Neural cell (in vitro differentiated cells): ENCODE data around the gene FBXO48. TPM values are rescaled to one million over a fixed set of nuclear protein-coding genes. Genes with fewer than 3 reads are reported as not detected.

Experiments
- H2AFZ ChIP-seq: fragments of 200-600, 300-800 bp; sonication (generic), shearing (Covaris generic); 2 replicates; pipeline ENCODE4 v1.6.0; 2014; ENCODE audit warnings: low read depth, mild to moderate bottlenecking, antibody characterized with exemption, low read length, moderate library complexity
- H3F3A ChIP-seq: fragments of 200-600 bp; shearing (Covaris generic); 2 replicates; pipeline ENCODE4 v1.6.1; 2016; ENCODE audit warnings: mild to moderate bottlenecking, moderate library complexity, mixed read lengths, antibody characterized with exemption, low read length; ENCODE audit not compliant: insufficient read depth, poor library complexity, severe bottlenecking
- H3K27ac ChIP-seq: fragments of 200-600, 300-800 bp; sonication (generic), shearing (Covaris generic); 2 replicates; pipeline ENCODE4 v1.5.1; 2014; ENCODE audit warnings: mild to moderate bottlenecking, low read length, moderate library complexity
- H3K27me3 ChIP-seq: fragments of 300-800, 200-600 bp; sonication (generic), shearing (Covaris generic); 2 replicates; pipeline ENCODE4 v1.6.0; 2014; ENCODE audit warnings: mild to moderate bottlenecking, low read depth, low read length, moderate library complexity; ENCODE audit not compliant: insufficient read depth
- H3K36me3 ChIP-seq: fragments of 300-800, 200-600 bp; sonication (generic), shearing (Covaris generic); 2 replicates; pipeline ENCODE4 v1.5.1; 2014; ENCODE audit warnings: mild to moderate bottlenecking, antibody characterized with exemption, low read length, moderate library complexity; ENCODE audit not compliant: insufficient read depth
- H3K4me2 ChIP-seq: fragments of 300-800, 200-600 bp; sonication (generic), shearing (Covaris generic); 2 replicates; pipeline ENCODE4 v1.6.0; 2014; ENCODE audit warnings: mild to moderate bottlenecking, low read length
- H3K4me3 ChIP-seq: fragments of 300-800, 200-600 bp; sonication (generic), shearing (Covaris generic); 2 replicates; pipeline ENCODE4 v1.5.1; 2014; ENCODE audit warnings: mild to moderate bottlenecking, low read length, moderate library complexity
- H3K79me2 ChIP-seq: fragments of 200-600 bp; shearing (Covaris generic); replicated peaks from 2 replicates; pipeline ENCODE4 v1.6.0; 2014; ENCODE audit warnings: mild to moderate bottlenecking, low read length, moderate library complexity; ENCODE audit not compliant: insufficient read depth
- H3K9ac ChIP-seq: fragments of 300-800, 200-600 bp; sonication (generic), shearing (Covaris generic); 2 replicates; pipeline ENCODE4 v1.6.1; 2016; ENCODE audit warnings: mild to moderate bottlenecking, low read length, mixed read lengths
- H3K9me2 ChIP-seq: fragments of 200-600 bp; shearing (Covaris generic); 2 replicates; pipeline ENCODE4 v1.6.1; 2016; ENCODE audit warnings: mild to moderate bottlenecking, low read length, mixed read lengths; ENCODE audit not compliant: insufficient read depth
- H3K9me3 ChIP-seq: fragments of 200-600, 300-800 bp; sonication (generic), shearing (Covaris generic); 2 replicates; pipeline ENCODE4 v1.6.1; 2016; ENCODE audit warnings: mild to moderate bottlenecking, mixed run types, low read length, moderate library complexity, mixed read lengths
- H4K20me1 ChIP-seq: fragments of 200-600 bp; shearing (Covaris generic); 2 replicates; pipeline ENCODE4 v1.6.1; 2016; ENCODE audit warnings: mild to moderate bottlenecking, mixed run types; ENCODE audit not compliant: insufficient read depth
- CTCF ChIP-seq: fragments of 450-650 bp; IDR thresholded peaks from 2 replicates; pipeline ENCODE4 v1.5.1; 2014; ENCODE audit warnings: antibody characterized with exemption, mild to moderate bottlenecking, moderate library complexity; ENCODE audit not compliant: poor library complexity, severe bottlenecking
- EP300 ChIP-seq: fragments of 450-650 bp; conservative IDR thresholded peaks from 2 replicates; pipeline ENCODE4 v1.6.1; 2014; ENCODE audit warnings: antibody characterized with exemption, mild to moderate bottlenecking, moderate library complexity; ENCODE audit not compliant: poor library complexity, severe bottlenecking
- EZH2 ChIP-seq: fragments of 200-600, 300-800 bp; shearing (Covaris generic), sonication (generic); IDR thresholded peaks from 2 replicates; pipeline ENCODE4 v1.6.1; 2014; ENCODE audit warnings: antibody characterized with exemption, low read length, borderline replicate concordance, mild to moderate bottlenecking; ENCODE audit not compliant: insufficient read depth, poor library complexity, severe bottlenecking
- MXI1 ChIP-seq: fragments of 450-650 bp; conservative IDR thresholded peaks from 2 replicates; pipeline ENCODE4 v1.6.1; 2014; ENCODE audit warnings: antibody characterized with exemption, mild to moderate bottlenecking; ENCODE audit not compliant: poor library complexity, severe bottlenecking
- POLR2AphosphoS5 ChIP-seq: IDR thresholded peaks from 2 replicates; pipeline ENCODE4 v1.6.1; 2012
- RAD21 ChIP-seq: fragments of 450-650 bp; conservative IDR thresholded peaks from 2 replicates; pipeline ENCODE4 v1.6.1; 2014; ENCODE audit warnings: antibody characterized with exemption, mild to moderate bottlenecking, moderate library complexity
- REST ChIP-seq: IDR thresholded peaks from 2 replicates; pipeline ENCODE4 v1.6.1; 2012; ENCODE audit warnings: borderline replicate concordance
- SMC3 ChIP-seq: fragments of 450-650 bp; conservative IDR thresholded peaks from 2 replicates; pipeline ENCODE4 v1.6.1; 2014; ENCODE audit warnings: antibody characterized with exemption, mild to moderate bottlenecking, moderate library complexity; ENCODE audit not compliant: poor library complexity
- TAF1 ChIP-seq: IDR thresholded peaks from 2 replicates; pipeline ENCODE4 v1.6.1; 2012; ENCODE audit warnings: low read depth
- polyA plus RNA-seq: library from polyadenylated mRNA; depleted of rRNA; stranded (reverse); fragments of >200 nt; gene quantifications from 2 replicates; pipeline ENCODE4 v1.2.3, GENCODE V29; 2014

Gene FBXO48
- polyA plus RNA-seq, 1 donor from 2014 or later = 0.45 TPM

DNA sequence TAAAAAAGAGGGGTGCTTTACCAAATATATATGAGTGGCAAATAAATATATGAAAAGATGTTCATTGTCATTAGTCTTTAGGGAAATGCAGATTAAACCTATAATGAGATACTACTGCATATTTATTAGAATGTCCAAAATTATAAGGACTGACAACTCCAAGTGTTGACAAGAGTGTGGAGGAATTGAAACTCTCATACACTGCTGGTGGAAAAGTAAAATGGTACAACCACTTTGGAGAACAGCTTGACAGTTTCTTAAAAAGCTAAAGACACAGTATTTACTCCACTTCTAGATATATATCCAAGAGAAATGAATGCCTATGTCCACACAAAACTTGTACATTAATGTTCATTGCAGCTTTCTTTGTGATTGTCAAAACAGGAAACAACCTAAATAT lies 51.6 kb downstream of the FBXO48 start:
- no peaks in the 10 kb centered on the region for H3K9me2 ChIP-seq
- no peak for TF ChIP-seq TAF1
- no peak for TF ChIP-seq POLR2AphosphoS5
- no peak for TF ChIP-seq EZH2
- TF ChIP-seq RAD21 = no peak
- no peak for TF ChIP-seq CTCF
- TF ChIP-seq SMC3 = no peak
- no peak for TF ChIP-seq EP300
- TF ChIP-seq REST = no peak
- no peak for TF ChIP-seq MXI1
- H3K36me3 ChIP-seq = no peaks in the 10 kb centered on the region
- H2AFZ ChIP-seq = no peak overlapping the region
- no peaks in the 10 kb centered on the region for H3K9me3 ChIP-seq
- no peak overlapping the region for H3K4me3 ChIP-seq
- H3F3A ChIP-seq = no peaks in the 10 kb centered on the region
- no peak overlapping the region for H3K4me2 ChIP-seq
- no peak overlapping the region for H3K9ac ChIP-seq
- H3K27me3 ChIP-seq = no peaks in the 10 kb centered on the region
- no peak overlapping the region for H3K27ac ChIP-seq
- no peaks in the 10 kb centered on the region for H4K20me1 ChIP-seq
- H3K79me2 ChIP-seq = no peaks in the 10 kb centered on the region

DNA sequence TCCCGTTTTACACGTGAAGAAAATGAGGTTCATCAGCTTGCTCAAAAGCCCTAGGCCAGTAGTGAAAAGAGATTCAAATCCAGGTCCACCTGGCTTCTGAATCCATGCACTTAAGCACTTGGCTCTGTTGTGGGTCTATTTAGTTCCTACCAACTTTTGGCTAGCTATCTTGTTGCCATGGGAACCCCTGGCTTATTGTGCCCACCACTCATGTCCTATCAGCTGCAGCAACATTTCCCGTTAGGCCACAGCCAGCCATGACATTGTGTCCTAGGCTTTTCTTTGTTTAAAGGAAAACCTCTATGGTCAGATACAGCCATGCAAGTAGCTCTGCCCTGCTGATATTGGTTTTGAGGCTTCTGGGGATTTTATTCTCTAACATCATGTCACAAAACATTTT lies 52.2 kb downstream of the FBXO48 start:
- Histone ChIP-seq H3K79me2 (no peaks in the 10 kb centered on the region), H3K9me3 (no peaks in the 10 kb centered on the region), H3F3A (no peaks in the 10 kb centered on the region), H4K20me1 (no peaks in the 10 kb centered on the region), H3K4me2 (no peak overlapping the region), H3K27me3 (no peaks in the 10 kb centered on the region), H3K9me2 (no peaks in the 10 kb centered on the region), H2AFZ (no peak overlapping the region), H3K36me3 (no peaks in the 10 kb centered on the region), H3K27ac (no peak overlapping the region), H3K9ac (no peak overlapping the region), H3K4me3 (no peak overlapping the region)
- no peak for TF ChIP-seq EP300
- no peak for TF ChIP-seq CTCF
- no peak for TF ChIP-seq EZH2
